CD4-positive, alpha-beta T cell (primary cell): ENCODE data around the gene CLEC4M. TPM values are rescaled to one million over a fixed set of nuclear protein-coding genes. Genes with fewer than 3 reads are reported as not detected.
"Not testable (repeated sequence)": the region's sequence is repeated elsewhere in the genome, so short reads cannot be mapped to it uniquely, and the experiment has no call there.

Source experiments
- ATAC-seq: fragments of 200-7000 bp; cut with Tn5 transposase; one replicate; pipeline ENCODE4 v1.10.0; 2022; ENCODE audit warnings: mild to moderate bottlenecking; ENCODE audit not compliant: poor library complexity
- CTCF ChIA-PET: fragments of 350-600 bp; sonication (Branson Sonifier 250); formaldehyde crosslinking; loops from one replicate; lab custom pipeline; 2021; ENCODE audit warnings: antibody characterized with exemption, inconsistent platforms; lab: Charles Lee
- POLR2A ChIA-PET: fragments of 350-600 bp; sonication (Branson Sonifier 250); formaldehyde crosslinking; loops from one replicate; lab custom pipeline; 2021; ENCODE audit warnings: antibody characterized with exemption, inconsistent platforms; lab: Charles Lee
- DNase-seq, 14 experiments: peaks; one replicate each; pipeline ENCODE4 v3.0.0-alpha.2; 2013 to 2020; ENCODE audit warnings: mixed read lengths in 2 of 14
- H3K27ac ChIP-seq, 2 donors: one replicate each; pipeline versions ENCODE4 v1.5.1 to v1.7.0; 2013; ENCODE audit warnings: low read length in 2 of 2, low read depth in 1 of 2, mild to moderate bottlenecking in 1 of 2
- H3K27me3 ChIP-seq, 2 experiments: 1 replicate in 1 of 2; 2 replicates in 1 of 2; pipeline versions ENCODE4 v1.6.1 to v1.7.0; 2013; ENCODE audit warnings: low read length in 2 of 2, control low read depth in 1 of 2, mild to moderate bottlenecking in 1 of 2, moderate library complexity in 1 of 2; ENCODE audit not compliant: insufficient read depth in 2 of 2, control insufficient read depth in 1 of 2
- H3K36me3 ChIP-seq: one replicate; pipeline ENCODE4 v1.6.1; 2013; ENCODE audit warnings: low read length, control low read depth; ENCODE audit not compliant: insufficient read depth
- H3K4me1 ChIP-seq: one replicate; pipeline ENCODE4 v1.6.1; 2013; ENCODE audit warnings: low read length, control low read depth; ENCODE audit not compliant: insufficient read depth
- H3K4me3 ChIP-seq: one replicate; pipeline ENCODE4 v1.5.1; 2013; ENCODE audit warnings: mild to moderate bottlenecking, low read length, moderate library complexity
- H3K9me3 ChIP-seq, 2 experiments: 1 replicate in 1 of 2; 2 replicates in 1 of 2; pipeline versions ENCODE4 v1.6.1 to v1.7.0; 2013; ENCODE audit warnings: low read length in 2 of 2, mild to moderate bottlenecking in 2 of 2, control low read depth in 1 of 2, moderate library complexity in 1 of 2; ENCODE audit not compliant: control insufficient read depth in 1 of 2, insufficient read depth in 1 of 2
- H3K27ac Mint-ChIP-seq: one replicate; pipeline ENCODE4 v1.8.0; 2020; ENCODE audit warnings: mixed read lengths
- H3K27me3 Mint-ChIP-seq: one replicate; pipeline ENCODE4 v1.8.0; 2021; ENCODE audit warnings: mixed read lengths
- H3K36me3 Mint-ChIP-seq: one replicate; pipeline ENCODE4 v1.8.0; 2021; ENCODE audit warnings: low read depth, mixed read lengths
- H3K4me1 Mint-ChIP-seq: one replicate; pipeline ENCODE4 v1.8.0; 2021; ENCODE audit warnings: low read depth, mixed read lengths
- H3K4me3 Mint-ChIP-seq: one replicate; pipeline ENCODE4 v1.8.0; 2020; ENCODE audit warnings: mild to moderate bottlenecking, mixed read lengths
- H3K9me3 Mint-ChIP-seq: one replicate; pipeline ENCODE4 v1.8.0; 2020; ENCODE audit warnings: mixed read lengths
- CTCF ChIP-seq: fragments of 200-600 bp; IDR thresholded peaks from one replicate; pipeline ENCODE4 v1.8.0; 2022; ENCODE audit warnings: antibody characterized with exemption, mild to moderate bottlenecking
- intact Hi-C, 2 experiments: fragments of 100-400 bp; cut with DNase I in 1 of 2; cut with micrococcal nuclease in 1 of 2; formaldehyde crosslinking; loops; one replicate each; pipeline versions ENCODE4 v1.15.1 to v1.9.0; 2023 to 2025; cut with DNase I, micrococcal nuclease
- total RNA-seq, 174 experiments: library from RNA in 2 of 174; stranded (reverse) in 2 of 174; gene quantifications; one replicate each; pipeline ENCODE4 v1.2.3 and lab custom pipeline; 2021 to 2026

CLEC4M gene
- total RNA-seq, 2 experiments from 2014 or later, result not detected

DNA sequence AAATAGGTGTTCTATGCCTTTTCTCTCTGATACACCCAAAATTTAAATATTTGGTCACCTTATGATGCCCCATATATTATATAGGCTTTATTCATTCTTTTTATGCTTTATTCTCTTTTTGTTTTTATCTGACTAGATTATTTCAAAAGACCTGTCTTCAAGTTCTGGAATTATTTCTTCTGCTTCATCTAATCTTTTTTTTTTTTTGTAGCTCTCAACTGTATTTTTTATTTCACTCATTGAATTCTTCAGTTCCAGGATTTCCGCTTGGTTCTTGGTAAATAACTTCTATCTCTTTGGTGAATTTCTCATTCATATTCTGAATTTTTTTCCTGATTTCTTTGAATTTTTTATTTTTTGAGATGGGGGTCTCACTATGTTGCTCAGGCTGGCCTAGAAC, 3.9 kb upstream of the CLEC4M start:
- peaks cover 15% of the 10 kb centered on the region for H3K9me3 Mint-ChIP-seq
- no peak overlapping the region for H3K27ac ChIP-seq
- peaks cover 7% of the 10 kb centered on the region for H3K4me1 Mint-ChIP-seq
- TF ChIP-seq CTCF, result no peak
- ChIA-PET POLR2A (no interaction called here), CTCF (no interaction called here)
- peaks cover 22% of the 10 kb centered on the region for H3K36me3 Mint-ChIP-seq
- H3K27me3 Mint-ChIP-seq, result peaks cover 9% of the 10 kb centered on the region
- H3K27me3 ChIP-seq, result peaks cover 0 to 4% of the 10 kb centered on the region in 2 experiments
- H3K4me3 Mint-ChIP-seq, result no peak overlapping the region
- H3K27ac Mint-ChIP-seq, result no peak overlapping the region
- DNase-seq (no peak), ATAC-seq (no peak)
- no peak overlapping the region for H3K4me3 ChIP-seq
- H3K4me1 ChIP-seq, result no peaks in the 10 kb centered on the region
- H3K36me3 ChIP-seq, result no peaks in the 10 kb centered on the region
- intact Hi-C loops, result no loop called here
- H3K9me3 ChIP-seq, result peaks cover 21 to 36% of the 10 kb centered on the region in 2 experiments

- TF ChIP-seq CTCF, result no peak
- ChIA-PET POLR2A (no interaction called here), CTCF (no interaction called here)
- Mint-ChIP-seq H3K27me3 (peaks cover 9% of the 10 kb centered on the region), H3K4me1 (peaks cover 7% of the 10 kb centered on the region), H3K9me3 (peaks cover 7% of the 10 kb centered on the region), H3K36me3 (peaks cover 11% of the 10 kb centered on the region), H3K27ac (no peak overlapping the region), H3K4me3 (no peak overlapping the region)
- DNase-seq, result no peak
- Histone ChIP-seq H3K4me1 (no peaks in the 10 kb centered on the region), H3K9me3 (peaks cover 10 to 11% of the 10 kb centered on the region in 2 experiments), H3K36me3 (no peaks in the 10 kb centered on the region), H3K27me3 (peaks cover 0 to 4% of the 10 kb centered on the region in 2 experiments), H3K27ac (no peak overlapping the region), H3K4me3 (no peak overlapping the region)
- no peak for ATAC-seq
- intact Hi-C loops, result no loop called here
Observed at GRCh38 chr19:7763696-7764095, 653 bp downstream of the CLEC4M start.

- CTCF ChIA-PET, intact Hi-C loops, H3K27ac ChIP-seq, H3K36me3 ChIP-seq, H3K4me3 ChIP-seq, H3K4me1 ChIP-seq, DNase-seq, H3K27me3 ChIP-seq, H3K4me3 Mint-ChIP-seq, POLR2A ChIA-PET, ATAC-seq, H3K4me1 Mint-ChIP-seq, H3K36me3 Mint-ChIP-seq, H3K27ac Mint-ChIP-seq, H3K27me3 Mint-ChIP-seq, H3K9me3 Mint-ChIP-seq: not testable (repeated sequence)
- peaks cover 6 to 10% of the 10 kb centered on the region in 2 experiments for H3K9me3 ChIP-seq
Observed at GRCh38 chr19:7764157-7764556, 1.1 kb downstream of the CLEC4M start.

DNA sequence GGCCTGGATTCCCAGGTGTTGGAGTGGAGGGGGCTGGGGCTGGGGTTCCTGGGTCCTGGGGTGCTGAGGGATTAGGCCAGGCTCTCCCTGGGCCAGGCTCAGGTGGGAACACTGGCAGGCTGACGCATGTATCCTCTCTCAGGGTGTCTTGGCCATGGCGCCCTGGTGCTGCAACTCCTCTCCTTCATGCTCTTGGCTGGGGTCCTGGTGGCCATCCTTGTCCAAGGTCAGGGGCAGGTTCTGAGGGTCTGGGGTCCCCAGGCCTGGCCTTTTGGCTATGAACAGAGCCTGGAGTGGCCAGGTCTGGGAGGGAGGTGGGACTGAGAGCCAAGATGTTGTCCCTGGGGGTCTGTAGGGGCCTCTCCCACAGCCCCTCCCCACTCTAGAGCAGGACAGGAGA, 2.0 kb downstream of the CLEC4M start:
- H3K9me3 Mint-ChIP-seq, H3K4me3 Mint-ChIP-seq, DNase-seq, POLR2A ChIA-PET, H3K4me3 ChIP-seq, H3K36me3 Mint-ChIP-seq, H3K27me3 ChIP-seq, H3K4me1 Mint-ChIP-seq, H3K4me1 ChIP-seq, H3K36me3 ChIP-seq, H3K9me3 ChIP-seq, CTCF ChIA-PET, ATAC-seq, H3K27ac ChIP-seq, H3K27me3 Mint-ChIP-seq, H3K27ac Mint-ChIP-seq, intact Hi-C loops: not testable (repeated sequence)
